CD1c-positive myeloid dendritic cell (primary cell): ENCODE data around the gene PIP5K1C.

Experiments used
- DNase-seq: peaks from one replicate; pipeline ENCODE4 v3.0.0-alpha.2; 2016; ENCODE audit errors: extremely low spot score

The PIP5K1C gene, protein sequence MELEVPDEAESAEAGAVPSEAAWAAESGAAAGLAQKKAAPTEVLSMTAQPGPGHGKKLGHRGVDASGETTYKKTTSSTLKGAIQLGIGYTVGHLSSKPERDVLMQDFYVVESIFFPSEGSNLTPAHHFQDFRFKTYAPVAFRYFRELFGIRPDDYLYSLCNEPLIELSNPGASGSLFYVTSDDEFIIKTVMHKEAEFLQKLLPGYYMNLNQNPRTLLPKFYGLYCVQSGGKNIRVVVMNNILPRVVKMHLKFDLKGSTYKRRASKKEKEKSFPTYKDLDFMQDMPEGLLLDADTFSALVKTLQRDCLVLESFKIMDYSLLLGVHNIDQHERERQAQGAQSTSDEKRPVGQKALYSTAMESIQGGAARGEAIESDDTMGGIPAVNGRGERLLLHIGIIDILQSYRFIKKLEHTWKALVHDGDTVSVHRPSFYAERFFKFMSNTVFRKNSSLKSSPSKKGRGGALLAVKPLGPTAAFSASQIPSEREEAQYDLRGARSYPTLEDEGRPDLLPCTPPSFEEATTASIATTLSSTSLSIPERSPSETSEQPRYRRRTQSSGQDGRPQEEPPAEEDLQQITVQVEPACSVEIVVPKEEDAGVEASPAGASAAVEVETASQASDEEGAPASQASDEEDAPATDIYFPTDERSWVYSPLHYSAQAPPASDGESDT

DNA sequence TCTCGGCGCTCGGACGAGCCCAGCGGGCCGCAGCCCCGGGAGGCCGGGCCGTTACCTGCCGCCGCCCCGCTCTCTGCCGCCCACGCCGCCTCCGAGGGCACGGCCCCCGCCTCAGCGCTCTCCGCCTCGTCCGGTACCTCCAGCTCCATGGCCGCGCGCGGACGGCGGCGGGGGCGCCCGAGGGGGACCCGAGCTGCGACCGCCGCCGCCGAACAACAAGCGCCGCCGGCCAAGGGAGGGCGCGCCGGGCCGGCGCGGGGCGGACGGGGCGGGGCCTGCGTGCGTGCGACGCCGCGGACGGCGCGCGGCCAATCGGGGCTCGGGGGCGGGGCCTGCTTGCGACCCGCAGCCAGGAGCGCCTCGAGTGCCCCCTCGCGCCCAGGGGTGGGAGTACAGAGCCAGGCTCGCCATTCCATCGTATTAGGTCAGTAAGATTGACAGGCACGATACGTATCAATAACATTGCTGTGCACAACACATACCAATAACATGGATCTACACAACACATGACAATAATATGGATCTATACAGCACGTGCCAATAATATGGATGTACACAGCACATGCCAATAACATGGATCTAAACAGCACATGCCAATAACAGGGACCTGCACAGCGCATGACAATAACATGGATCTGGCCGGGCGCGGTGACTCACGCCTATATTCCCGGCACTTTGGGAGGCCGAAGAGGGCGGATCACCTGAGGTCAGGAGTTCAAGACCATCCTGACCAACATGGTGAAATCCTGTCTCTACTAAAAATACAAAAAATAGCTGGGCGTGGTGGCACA lies at the start of gene PIP5K1C:
Gene PIP5K1C, minus strand, starts transcription at position 227 of the 791 bp plus-strand sequence. Its CDS starts 78 bp downstream, at position 149.
- DNase-seq, result peak; percentile 96

DNA sequence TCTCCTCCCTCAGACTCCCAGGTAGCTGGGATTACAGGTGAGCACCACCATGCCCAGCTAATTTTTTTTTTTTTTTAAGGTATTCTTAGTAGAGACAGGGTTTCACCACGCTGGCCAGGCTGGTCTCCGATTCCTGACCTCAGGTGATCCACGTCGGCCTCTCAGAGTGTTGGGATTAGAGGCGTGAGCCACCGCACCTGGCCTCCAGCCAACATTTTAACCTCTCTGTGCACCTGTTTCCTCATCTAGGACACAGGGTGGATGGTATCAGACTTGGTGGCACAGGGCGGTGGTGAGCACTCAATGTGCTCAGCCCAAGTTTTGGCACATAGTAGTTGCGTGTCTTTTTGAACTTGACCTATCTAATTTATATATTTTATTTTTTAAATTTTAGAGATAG lies 48.7 kb upstream of the PIP5K1C start:
- no peak for DNase-seq

DNA sequence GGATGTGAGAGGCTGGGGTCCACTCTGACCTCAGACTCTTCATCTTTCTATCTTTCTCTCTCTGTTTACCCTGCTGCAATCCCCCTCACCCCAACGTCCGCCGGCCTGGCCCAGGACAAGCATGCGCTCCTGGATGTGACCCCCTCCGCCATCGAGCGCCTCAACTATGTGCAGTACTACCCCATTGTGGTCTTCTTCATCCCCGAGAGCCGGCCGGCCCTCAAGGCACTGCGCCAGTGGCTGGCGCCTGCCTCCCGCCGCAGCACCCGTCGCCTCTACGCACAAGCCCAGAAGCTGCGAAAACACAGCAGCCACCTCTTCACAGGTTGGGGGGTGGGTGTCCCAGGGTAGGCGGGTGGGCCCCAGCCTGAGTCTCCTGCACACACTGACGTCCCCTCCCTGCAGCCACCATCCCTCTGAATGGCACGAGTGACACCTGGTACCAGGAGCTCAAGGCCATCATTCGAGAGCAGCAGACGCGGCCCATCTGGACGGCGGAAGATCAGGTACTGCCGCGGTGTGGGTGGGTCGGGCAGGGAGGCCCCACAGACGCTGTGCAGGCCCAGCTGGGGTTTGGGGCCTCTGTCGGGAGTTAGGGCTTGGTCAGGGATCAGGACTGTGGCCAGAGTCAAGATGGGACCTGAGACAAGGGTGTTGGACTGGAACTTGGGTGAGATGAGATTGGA lies 46.2 kb upstream of the PIP5K1C start:
- DNase-seq, result no peak

DNA sequence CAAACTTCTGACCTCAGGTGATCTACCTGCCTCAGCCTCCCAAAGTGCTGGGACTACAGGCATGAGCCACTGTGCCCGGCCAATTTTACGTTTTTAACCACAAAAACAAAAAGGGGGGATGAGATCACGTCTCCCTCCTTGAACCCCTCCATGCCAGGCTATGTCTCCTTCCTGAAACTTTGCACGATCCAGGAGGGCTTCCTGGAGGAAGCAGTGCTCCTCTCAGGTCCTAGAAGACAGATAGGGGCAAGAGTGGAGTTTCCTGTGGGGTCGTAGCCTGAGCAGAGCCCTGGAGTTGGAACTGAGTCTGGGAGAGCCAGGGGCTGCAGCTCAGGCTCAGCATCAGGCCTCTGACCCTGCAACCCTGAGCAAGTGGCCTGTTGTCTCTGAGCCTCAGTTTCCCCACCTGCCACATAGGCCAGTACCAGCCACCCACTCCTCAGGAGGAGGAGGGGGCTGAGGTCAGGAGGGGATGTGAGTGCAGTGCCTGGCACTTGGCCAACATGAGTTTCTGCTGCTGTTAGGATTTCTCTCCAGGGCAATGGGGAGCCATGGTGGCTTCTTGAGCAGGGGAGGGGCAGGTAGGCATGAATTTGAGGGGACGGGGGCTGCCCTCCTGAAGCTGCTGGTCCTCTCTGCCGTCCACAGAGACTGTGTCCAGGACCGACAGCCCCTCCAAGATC lies 45.2 kb upstream of the PIP5K1C start:
- no peak for DNase-seq

DNA sequence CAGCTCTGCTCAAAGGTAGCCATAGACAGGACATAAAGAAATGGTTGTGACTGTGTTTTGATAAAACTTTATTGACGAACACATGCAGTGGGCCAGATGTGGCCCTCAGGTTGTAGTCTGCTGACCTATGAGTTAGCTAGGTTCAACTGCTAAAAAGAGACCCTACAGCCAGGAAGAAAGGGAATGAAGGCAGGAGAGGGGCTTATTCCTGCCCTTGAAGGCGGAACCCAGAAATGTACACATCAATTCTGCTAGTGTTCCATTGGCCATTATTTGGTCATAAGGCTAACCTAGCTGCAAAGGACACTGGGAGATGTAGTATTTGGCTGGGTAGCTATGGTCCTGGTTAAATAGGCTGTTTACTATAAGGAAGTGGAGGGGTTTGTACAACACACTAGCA lies 43.2 kb upstream of the PIP5K1C start:
- peak; percentile 13 for DNase-seq

DNA sequence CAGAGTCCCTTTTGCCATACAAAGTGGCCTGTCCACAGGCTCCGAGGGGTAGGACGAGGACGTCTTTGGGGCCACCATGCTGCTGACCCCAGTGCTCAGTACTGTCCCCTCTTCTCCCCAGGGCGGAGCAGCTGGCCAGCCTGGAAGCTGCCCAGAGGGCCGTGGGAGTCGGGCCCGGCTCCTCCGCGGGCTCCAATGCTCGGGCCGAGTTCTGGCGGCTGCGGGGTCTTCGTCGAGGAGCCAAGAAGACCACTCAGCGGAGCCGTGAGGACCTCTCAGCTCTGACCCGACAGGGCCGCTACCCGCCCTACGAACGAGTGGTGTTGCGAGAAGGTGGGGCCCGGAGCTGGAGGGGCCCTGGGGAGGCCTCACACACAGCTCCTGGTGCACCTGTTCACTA lies 40.2 kb upstream of the PIP5K1C start:
- no peak for DNase-seq

DNA sequence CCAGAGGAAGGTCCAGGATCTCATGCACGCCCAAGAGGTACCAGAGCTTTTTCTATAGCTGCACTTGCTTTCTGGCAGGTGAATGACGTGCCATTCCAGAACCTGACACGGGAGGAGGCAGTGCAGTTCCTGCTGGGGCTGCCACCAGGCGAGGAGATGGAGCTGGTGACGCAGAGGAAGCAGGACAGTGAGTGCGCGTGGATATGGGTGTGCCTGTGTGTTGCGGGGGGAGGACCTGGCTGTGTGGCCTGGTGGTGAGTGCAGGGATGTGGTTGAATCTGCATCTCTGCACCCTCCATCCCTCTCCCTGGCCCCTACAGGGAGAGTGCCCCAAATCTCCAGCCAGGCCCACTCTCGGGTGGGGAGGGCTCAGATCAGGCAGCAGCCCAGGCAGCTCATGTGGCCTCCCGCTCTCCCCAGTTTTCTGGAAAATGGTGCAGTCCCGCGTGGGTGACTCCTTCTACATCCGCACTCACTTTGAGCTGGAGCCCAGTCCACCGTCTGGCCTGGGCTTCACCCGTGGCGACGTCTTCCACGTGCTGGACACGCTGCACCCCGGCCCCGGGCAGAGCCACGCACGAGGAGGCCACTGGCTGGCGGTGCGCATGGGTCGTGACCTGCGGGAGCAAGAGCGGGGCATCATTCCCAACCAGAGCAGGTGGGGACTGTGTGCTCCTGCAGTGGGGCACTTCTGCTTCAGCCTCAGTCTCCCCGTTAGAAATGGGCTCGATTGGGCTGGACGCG lies 38.4 kb upstream of the PIP5K1C start:
- no peak for DNase-seq

DNA sequence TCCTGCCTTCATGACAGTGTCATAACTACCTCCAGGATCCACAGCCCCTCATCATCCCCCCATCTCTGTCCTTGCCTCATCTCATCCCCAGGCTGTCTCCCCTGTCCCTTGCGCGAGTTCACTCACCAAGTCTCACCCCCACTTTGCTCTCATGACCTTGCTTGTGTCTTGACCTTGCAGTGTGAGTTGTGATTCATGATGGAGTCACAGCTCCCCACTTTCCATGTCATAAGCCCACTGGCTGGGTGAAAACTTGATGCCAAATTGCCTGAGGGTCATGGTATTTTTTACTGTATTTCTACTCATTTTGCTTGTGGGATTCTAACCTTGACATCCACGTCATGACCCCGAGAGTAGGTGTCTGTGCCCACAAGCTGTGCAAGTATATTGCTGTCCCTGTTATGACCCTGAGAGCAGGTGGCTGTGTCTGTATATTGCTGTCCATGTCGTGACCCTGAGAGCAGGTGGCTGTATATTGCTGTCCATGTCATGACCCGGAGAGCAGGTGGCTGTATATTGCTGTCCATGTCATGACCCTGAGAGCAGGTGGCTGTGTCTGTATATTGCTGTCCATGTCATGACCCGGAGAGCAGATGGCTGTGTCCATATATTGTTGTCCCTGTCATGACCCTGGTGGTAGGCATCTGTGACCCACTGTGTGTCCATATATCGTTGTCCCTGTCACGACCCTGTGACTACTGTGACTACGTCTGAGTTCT lies 37.4 kb upstream of the PIP5K1C start:
- DNase-seq, result no peak

DNA sequence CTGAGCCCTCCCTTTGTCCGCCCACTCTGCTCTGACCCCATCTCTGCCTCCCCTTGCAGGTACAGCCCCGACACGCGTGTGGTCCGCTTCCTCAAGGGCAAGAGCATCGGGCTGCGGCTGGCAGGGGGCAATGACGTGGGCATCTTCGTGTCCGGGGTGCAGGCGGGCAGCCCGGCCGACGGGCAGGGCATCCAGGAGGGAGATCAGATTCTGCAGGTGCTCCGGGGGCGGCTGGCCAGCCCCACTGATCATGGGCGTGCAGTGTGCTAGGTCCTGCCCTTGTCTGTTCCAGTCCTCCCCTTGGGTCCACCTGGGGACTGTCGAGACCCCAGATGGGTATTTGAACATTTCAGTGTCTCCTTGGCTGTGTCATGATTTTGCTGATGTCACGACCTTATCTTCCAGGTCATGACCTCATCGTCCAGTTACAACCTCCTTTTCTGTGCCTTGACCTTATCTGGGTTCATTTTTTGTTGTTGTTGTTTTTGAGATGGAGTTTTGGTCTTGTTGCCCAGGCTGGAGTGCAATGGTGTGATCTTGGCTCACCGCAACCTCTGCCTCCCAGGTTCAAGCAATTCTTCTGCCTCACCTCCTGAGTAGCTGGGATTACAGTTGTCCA lies 35.9 kb upstream of the PIP5K1C start:
- no peak for DNase-seq

DNA sequence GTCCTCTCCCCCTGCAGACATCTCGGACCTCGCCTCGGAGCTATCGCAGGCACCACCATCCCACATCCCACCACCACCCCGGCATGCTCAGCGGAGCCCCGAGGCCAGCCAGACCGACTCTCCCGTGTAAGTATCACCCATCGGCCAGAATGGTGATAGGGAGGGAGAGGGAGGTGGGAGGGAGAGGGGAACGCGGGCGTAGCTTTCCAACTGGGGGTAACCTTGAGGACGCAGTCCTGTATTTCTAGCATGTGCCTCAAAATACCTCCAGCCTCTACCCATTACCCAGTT lies 34.0 kb upstream of the PIP5K1C start:
- DNase-seq, result no peak

DNA sequence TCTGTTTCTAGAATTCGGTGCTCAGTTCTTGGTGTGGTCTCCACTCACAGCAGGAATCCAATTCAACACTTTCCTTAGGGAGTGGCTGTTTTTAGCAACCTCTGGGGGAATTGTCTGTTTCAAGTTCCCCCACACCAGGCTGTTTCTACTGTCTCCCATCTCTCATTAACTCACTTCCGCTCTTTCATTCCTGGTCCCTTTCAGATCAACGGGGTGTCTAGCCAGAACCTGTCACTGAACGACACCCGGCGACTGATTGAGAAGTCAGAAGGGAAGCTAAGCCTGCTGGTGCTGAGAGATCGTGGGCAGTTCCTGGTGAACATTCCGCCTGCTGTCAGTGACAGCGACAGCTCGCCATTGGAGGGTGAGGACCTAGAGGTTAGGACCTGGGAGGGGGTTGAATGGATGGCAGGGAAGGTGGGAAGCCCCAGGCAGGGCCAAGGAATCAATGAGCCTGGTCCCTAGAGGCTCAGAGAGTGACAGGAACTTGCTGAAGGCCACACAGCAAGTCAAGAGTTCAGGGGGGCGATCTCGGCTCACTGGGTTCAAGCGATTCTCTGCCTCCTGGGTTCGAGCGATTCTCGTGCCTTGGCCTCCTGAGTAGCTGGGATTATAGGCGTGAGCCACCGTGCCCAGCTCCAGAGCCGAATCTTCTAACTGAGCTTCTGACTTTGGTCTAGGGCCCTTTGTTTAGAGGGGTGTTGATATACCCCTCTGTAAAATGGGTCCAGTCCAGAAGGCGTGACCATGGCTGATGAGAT lies 33.5 kb upstream of the PIP5K1C start:
- no peak for DNase-seq

DNA sequence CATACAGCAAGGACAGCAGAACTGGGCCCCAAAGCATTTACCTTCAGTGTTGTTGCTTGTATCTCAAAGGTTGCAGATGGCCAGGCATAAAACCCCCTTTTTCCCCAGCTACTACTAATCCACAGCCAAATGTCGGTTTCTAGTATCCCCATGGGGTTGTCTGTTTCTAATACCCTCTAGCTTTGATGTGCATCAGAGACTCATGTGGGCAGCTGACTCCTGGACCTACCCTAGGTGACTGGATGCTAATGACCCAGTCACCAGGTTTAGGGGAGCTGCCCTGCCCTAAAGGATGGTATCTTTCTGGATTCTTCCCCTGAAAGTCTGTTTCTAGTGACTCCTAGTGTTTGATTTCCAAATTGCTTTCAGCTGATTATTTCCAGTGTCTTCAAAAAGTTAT lies 31.8 kb upstream of the PIP5K1C start:
- DNase-seq, result no peak

DNA sequence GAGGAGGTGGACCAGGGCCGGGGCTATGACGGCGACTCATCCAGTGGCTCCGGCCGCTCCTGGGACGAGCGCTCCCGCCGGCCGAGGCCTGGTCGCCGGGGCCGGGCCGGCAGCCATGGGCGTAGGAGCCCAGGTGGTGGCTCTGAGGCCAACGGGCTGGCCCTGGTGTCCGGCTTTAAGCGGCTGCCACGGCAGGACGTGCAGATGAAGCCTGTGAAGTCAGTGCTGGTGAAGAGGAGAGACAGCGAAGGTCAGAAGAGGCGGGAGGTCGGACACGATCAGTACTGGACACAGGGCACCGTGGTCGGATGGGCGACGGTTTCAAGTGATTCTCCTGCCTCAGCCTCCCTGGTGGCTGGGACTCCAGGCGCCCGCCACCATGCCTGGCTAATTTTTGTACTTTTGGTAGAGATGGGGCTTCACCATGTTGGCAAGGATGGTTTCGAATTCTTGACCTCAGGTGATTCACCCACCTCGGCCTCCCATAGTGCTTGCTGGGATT lies 30.2 kb upstream of the PIP5K1C start:
- DNase-seq, result no peak

DNA sequence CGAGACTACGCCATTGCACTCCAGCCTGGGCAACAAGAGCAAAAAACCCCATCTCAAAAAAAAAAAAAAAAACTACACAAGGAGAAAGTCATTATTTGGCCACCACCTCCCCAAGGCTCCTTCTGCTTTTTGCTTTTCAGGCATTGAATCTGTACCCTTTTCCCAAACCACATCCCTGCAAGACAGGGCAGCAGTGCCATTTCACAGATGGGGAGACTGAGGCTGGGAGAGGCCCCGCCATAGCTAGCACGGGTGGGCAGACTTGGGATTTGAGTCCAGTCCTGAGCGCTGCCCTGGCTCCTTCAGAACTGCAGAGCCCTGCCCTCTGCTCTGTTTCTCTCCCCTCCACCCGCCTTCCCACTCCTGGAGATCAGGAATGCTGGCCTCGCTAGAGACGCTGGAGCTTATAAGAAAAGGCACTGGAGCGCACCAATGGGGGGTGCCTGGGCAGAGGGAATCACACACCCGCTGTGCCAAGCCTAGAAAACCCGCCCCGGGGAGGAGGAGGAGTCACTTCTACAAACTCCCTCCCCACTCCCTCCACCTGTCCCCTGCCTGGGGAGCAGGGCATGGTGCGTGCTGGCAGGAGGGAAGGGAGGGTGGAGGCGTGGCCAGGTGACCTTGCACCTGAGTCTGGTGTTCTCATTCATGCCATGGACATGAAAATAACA lies 25.5 kb upstream of the PIP5K1C start:
- no peak for DNase-seq

DNA sequence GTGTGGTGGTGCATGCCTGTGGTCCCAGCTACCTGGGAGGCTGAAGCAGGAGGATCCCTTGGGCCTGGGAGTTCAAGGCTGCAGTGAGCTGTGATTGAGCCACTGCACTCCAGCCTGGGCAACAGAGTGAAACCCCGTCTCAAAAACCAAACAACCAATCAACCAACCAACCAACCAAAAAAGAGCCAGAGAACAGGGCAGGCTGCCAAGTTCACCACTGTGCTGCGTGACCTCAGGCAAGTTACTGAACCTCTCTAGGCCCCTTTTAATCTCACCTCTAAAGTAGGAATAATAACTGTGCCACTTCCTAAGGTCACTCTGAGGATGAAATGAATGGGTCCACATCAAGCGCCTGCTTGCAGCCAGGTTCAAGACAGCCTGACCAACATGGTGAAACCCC lies 24.9 kb upstream of the PIP5K1C start:
- no peak for DNase-seq

DNA sequence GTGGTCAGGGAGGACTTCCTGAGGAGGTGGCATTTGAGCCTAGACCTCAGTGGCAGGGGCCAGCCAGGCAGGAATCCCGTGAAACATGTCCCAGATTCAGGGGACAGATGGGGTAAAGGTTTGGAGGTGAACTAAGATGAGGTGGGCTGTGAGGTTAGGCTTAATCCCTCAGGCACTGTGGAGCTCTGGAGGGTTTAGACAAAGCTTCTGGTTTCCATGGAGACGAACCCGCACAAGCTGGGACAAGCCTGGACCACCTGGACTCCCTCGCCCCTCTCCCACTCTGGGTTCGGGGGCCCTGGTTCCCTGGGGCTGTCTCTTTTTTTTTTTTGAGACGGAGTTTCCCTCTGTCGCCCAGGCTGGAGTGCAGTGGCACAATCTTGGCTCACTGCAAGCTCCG lies 23.6 kb upstream of the PIP5K1C start:
- DNase-seq, result no peak

DNA sequence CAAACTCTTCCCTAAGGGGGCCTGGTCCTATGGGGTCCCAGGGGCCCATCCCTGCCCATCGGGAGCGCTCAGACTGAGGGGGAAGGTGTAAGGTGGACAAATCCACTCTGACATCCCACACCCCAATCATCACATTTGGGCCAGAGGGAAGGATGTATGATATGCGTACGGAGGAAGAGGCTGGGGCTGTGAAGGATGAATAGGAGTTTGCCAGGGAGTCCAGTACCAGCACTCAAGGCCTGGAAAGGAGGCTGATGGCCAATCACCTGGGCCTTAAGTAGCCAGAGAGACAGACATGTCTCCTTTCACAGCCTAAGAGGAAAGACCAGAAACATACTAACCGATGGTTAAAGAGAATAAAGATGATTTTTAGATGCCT lies 22.8 kb upstream of the PIP5K1C start:
- DNase-seq, result no peak

DNA sequence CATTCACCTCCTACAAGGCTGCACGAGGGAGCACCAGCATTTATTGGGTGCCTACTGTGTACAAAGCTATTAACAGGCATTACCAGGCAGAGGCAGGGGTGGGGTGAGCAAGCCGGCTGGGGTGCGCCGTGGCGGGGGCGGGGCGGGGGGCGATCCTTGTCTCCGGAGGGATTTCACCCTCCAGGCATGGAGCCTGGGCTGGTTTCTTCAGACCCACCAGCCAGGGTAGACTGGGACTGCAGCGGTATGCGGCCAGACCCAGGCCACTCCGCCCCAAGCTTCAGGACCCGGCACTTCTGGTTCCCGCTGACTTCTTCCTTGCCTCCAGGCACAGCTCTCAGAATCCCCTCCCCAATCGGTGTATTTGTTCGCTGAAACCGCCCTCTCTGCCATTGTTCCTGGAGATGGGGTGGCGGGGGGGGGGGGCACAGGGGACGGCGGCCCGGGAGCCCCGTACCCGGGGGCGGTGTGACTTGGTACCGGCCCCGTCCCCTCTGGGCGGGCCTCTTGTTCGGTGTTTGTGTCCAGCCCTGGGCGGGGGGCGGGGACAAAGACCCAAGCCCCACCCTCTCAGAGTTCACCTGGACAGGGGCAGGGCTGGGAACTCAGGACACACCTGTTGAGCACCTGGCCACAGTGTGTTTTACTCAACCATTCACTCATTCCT lies 22.3 kb upstream of the PIP5K1C start:
- no peak for DNase-seq
